Ascending aorta (tissue), 2 donors: Measurements from ENCODE around the gene FURIN. TPM values are rescaled to one million over a fixed set of nuclear protein-coding genes. Genes with fewer than 3 reads are reported as not detected.

Source experiments
- DNase-seq, 2 donors: peaks; one replicate each; pipeline ENCODE4 v3.0.0-alpha.2; 2019; ENCODE audit warnings: low spot score in 2 of 2
- H3K27ac ChIP-seq, 2 donors: fragments of 200-600 bp; sonication (generic); one replicate each; pipeline ENCODE4 v1.5.1; 2016 to 2017; ENCODE audit warnings: mild to moderate bottlenecking in 1 of 2
- H3K27me3 ChIP-seq: fragments of 200-600 bp; sonication (generic); one replicate; pipeline ENCODE4 v1.5.1; 2017
- H3K36me3 ChIP-seq, 2 donors: fragments of 200-600 bp; sonication (generic); one replicate each; pipeline ENCODE4 v1.5.1; 2016
- H3K4me1 ChIP-seq, 2 donors: fragments of 200-600 bp; sonication (generic); one replicate each; pipeline ENCODE4 v1.5.1; 2016 to 2017; ENCODE audit warnings: mild to moderate bottlenecking in 1 of 2
- H3K4me3 ChIP-seq, 2 donors: fragments of 200-600 bp; sonication (generic); one replicate each; pipeline ENCODE4 v1.5.1; 2016 to 2017; ENCODE audit warnings: mild to moderate bottlenecking in 1 of 2
- H3K9me3 ChIP-seq, 2 donors: fragments of 200-600 bp; sonication (generic); one replicate each; pipeline ENCODE4 v1.5.1; 2016
- intact Hi-C: fragments of 100-400 bp; cut with DNase I; formaldehyde crosslinking; loops from one replicate; pipeline ENCODE4 v1.15.1; 2023
- total RNA-seq: library from RNA; depleted of rRNA; stranded (reverse); fragments of >200 nt; gene quantifications from one replicate; pipeline ENCODE4 v1.1.0, GENCODE V29; 2016
- TF ChIP-seq, protein P1 (sequence below), 3 experiments: fragments of 200-600 bp in 2 of 3; fragments of 450-650 bp in 1 of 3; sonication (generic) in 2 of 3; IDR thresholded peaks; one replicate each; pipeline ENCODE4 v1.5.1; 2016 to 2019; ENCODE audit warnings: antibody characterized with exemption in 3 of 3, mild to moderate bottlenecking in 1 of 3, moderate library complexity in 1 of 3

FURIN gene
- total RNA-seq, 1 donor from 2014 or later = 86.3 TPM

DNA sequence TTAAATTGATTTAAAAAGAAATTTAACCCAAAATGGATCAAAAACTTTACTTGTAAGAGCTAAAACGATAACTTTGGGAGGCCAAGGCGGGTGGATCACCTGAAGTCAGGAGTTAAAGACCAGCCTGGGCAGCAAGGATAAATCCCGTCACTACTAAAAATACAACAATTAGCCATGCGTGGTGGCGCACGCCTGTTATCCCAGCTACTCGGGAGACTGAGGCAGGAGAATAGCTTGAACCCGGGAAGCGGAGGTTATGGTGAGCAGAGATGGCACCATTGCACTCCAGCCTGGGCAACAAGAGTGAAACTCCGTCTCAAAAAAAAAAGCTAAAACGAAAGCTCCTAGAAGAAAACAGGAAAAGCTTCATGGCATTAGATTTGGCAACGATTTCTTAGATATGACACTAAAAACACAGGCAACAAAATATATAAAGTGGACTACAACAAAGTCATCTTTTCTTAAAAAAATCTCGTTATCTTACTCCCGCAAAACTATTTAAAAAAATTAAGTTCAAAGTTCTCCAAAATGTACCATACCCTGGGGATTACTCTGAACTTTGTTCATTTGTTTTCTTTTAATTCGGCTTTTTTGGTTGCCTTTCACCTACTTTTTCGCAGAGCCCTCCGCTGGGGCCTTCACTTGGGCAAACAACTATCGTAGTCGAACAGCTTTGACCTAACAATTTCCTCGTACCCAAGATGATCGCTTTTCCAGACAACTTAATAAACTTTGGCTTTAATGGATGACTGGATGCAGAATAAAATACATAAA lies 61.0 kb downstream of the FURIN start:
- H3K9me3 ChIP-seq = no peaks in the 10 kb centered on the region
- peak overlapping the region; percentile 56 to 61 for H3K4me3 ChIP-seq
- peaks cover 5 to 20% of the 10 kb centered on the region in 2 donors for H3K4me1 ChIP-seq
- H3K27ac ChIP-seq = peak overlapping the region; percentile 84 to 88
- TF ChIP-seq, protein P1, sequence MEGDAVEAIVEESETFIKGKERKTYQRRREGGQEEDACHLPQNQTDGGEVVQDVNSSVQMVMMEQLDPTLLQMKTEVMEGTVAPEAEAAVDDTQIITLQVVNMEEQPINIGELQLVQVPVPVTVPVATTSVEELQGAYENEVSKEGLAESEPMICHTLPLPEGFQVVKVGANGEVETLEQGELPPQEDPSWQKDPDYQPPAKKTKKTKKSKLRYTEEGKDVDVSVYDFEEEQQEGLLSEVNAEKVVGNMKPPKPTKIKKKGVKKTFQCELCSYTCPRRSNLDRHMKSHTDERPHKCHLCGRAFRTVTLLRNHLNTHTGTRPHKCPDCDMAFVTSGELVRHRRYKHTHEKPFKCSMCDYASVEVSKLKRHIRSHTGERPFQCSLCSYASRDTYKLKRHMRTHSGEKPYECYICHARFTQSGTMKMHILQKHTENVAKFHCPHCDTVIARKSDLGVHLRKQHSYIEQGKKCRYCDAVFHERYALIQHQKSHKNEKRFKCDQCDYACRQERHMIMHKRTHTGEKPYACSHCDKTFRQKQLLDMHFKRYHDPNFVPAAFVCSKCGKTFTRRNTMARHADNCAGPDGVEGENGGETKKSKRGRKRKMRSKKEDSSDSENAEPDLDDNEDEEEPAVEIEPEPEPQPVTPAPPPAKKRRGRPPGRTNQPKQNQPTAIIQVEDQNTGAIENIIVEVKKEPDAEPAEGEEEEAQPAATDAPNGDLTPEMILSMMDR (IDR thresholded peaks at IDR 0.05) = no peak
- no peaks in the 10 kb centered on the region for H3K27me3 ChIP-seq
- intact Hi-C loops = loop anchor here (2.0 to 10.0 kb wide), 3 partner anchors 42 to 925 kb away; partner anchors contain the start of gene ZNF710
- no peak for DNase-seq
- H3K36me3 ChIP-seq = no peaks in the 10 kb centered on the region

DNA sequence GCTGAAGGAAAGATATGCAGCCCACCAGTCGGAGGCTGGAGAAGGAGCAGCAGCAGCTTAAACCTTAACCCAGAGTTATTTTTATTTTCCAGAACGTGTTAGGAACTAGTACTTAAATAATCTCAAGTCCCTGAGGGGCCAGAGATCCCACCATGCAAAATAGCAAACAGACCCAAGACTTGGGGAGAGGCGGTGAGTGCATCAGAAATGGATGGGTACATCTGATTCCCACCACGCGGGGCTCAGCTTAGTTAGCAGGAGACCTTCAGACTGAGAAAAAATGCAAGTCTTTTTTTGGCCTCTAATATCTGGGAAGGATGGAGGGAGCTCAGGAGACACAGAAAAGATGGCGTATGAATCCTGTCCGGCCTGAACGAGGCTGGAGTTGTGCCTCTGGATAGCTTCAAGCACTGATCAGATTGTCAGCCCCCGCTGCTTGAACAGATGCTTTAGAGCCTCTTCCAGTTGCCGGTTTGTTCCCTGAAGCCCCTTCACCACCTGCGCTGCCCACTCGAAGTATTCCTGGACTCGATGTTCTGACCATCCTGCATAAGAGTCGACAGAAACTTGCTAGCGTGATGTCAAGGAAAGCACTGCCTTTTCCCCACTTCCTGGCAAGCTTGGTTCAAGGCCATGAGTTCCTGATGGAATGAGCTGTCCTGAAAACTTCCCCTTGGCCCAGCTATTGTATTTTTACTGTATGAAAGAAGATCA lies 62.6 kb downstream of the FURIN start:
- H3K27ac ChIP-seq = peak overlapping the region; percentile 84 to 88
- DNase-seq = no peak
- TF ChIP-seq, protein P1 (IDR thresholded peaks at IDR 0.05) = no peak
- intact Hi-C loops = loop anchor here (2.0 to 10.0 kb wide), 3 partner anchors 44 to 926 kb away; partner anchors contain the start of gene ZNF710
- no peaks in the 10 kb centered on the region for H3K9me3 ChIP-seq
- H3K27me3 ChIP-seq = no peaks in the 10 kb centered on the region
- peaks cover 6 to 28% of the 10 kb centered on the region in 2 donors for H3K4me1 ChIP-seq
- no peaks in the 10 kb centered on the region for H3K36me3 ChIP-seq
- H3K4me3 ChIP-seq = peak overlapping the region; percentile 56 to 80

DNA sequence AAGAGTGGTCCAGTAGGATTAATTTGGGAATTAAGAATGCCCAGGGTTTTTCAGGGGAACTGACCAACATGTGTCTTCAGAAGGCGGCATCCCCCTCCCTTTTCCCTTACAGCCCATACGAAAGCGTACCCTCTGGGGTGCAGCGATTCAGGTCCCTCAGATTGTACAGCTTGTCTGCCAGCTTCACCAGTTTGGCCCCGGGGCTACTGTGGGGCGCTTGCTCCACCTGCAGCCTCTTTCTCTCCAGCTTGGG lies 63.1 kb downstream of the FURIN start:
- TF ChIP-seq, protein P1 (IDR thresholded peaks at IDR 0.05) = no peak
- Histone ChIP-seq H3K36me3 (no peaks in the 10 kb centered on the region), H3K4me3 (peak overlapping the region in 1 of 2 donors; percentile 80), H3K9me3 (no peaks in the 10 kb centered on the region), H3K27me3 (no peaks in the 10 kb centered on the region), H3K4me1 (peaks cover 9 to 33% of the 10 kb centered on the region in 2 donors), H3K27ac (peak overlapping the region; percentile 84 to 88)
- DNase-seq = no peak
- intact Hi-C loops = loop anchor here (2.0 to 10.0 kb wide), 3 partner anchors 44 to 927 kb away; partner anchors contain the start of gene ZNF710

DNA sequence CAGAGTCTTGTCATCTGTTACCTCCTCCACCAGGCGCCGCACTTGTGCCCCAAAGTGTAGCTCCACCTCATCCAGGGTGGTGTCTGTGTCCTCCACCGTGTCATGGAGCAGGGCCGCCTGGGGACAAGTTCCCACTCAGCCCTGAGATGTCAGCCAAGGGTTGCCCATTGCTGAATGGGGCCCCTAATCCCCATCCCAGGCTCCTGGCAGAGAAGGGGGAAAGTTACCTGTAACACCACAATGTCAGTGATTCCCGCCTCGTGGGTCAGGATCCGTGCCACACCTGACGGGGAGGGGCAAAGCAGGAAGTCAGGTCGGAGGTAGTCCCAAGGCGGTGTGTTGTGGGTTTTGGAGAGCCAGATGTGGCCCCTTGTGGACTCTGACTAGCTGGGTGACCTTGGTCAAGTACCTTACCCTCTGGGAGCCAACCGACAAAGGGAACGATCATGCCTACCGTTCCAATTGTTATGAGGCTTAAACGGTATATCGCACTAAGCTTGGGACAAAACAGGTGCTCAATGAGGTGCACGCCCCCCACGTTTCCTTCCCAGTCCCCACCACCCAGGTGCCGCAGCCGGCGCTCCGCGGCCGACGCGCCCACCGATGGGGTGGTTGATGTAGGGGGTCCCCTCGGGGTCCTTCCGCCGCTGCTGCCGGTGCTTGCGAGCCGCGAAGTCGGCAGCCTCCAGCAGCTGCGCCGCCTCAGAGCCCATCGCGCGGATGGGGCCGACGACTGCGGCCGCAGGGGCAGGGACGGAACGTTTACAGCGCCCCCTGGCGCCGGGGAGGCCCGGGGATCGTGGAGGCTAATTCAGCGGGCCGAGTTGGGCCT lies 63.7 kb downstream of the FURIN start, which contains the start of gene HDDC3:
Gene HDDC3, minus strand, starts transcription at position 722 of the 832 bp plus-strand sequence. Its CDS starts 9 bp downstream, at position 713.
- peak within 1 kb of the TSS; percentile 72 to 80 for H3K4me3 ChIP-seq
- intact Hi-C loops = loop anchor here (1.0 to 10.0 kb wide), 4 partner anchors 30 to 927 kb away; partner anchors contain the start of gene ZNF710
- TF ChIP-seq, protein P1 (IDR thresholded peaks at IDR 0.05) = peak; percentile 88 to 91 (median 89)
- H3K27ac ChIP-seq = peak within 1 kb of the TSS; percentile 84 to 88
- H3K9me3 ChIP-seq = no peaks in the 10 kb centered on the region
- peak; percentile 54 to 95 for DNase-seq
- H3K27me3 ChIP-seq = no peaks in the 10 kb centered on the region
- H3K4me1 ChIP-seq = peaks cover 12 to 33% of the 10 kb centered on the region in 2 donors
- H3K36me3 ChIP-seq = no peaks in the 10 kb centered on the region

DNA sequence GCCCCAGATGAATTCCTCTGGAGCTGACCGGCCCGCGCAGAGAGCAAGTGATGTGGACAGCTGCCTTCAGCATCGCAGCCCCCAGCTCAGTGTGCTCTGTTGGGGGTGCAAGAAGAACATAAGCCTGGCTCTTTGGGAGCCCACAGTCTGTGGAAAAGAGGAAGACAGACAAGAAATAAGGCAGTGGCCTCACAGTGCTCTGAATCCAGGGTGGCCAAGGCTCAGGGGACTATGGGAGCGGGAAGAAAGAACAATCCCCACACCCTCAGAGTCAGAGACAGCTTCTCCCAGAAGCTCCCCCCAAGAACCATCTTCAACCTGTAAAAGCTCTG lies 64.2 kb downstream of the FURIN start:
- H3K9me3 ChIP-seq = no peaks in the 10 kb centered on the region
- H3K4me3 ChIP-seq = peak overlapping the region; percentile 72 to 80
- DNase-seq = no peak
- peaks cover 12 to 33% of the 10 kb centered on the region in 2 donors for H3K4me1 ChIP-seq
- TF ChIP-seq, protein P1 (IDR thresholded peaks at IDR 0.05) = no peak
- H3K36me3 ChIP-seq = no peaks in the 10 kb centered on the region
- H3K27ac ChIP-seq = peak overlapping the region; percentile 84 to 88
- H3K27me3 ChIP-seq = no peaks in the 10 kb centered on the region
- intact Hi-C loops = loop anchor here (1.0 to 10.0 kb wide), 3 partner anchors 30 to 928 kb away; partner anchors contain the start of gene ZNF710
